ENCODE results near the gene TSHZ2.
"Not testable (repeated sequence)": the region's sequence is repeated elsewhere in the genome, so short reads cannot be mapped to it uniquely, and the experiment has no call there.

TSHZ2 gene

GRCh38 chr20:53342429-53342828, 370.3 kb downstream of the TSHZ2 start:
- DNase-seq (ENCODE audit: low read depth in 2 of 2), result no peak

GRCh38 chr20:53343448-53343847, 371.3 kb downstream of the TSHZ2 start:
- DNase-seq (ENCODE audit: low read depth in 2 of 2), result no peak

- no peak for DNase-seq (ENCODE audit: low read depth in 2 of 2)
Observed at GRCh38 chr20:53344891-53345290, 372.7 kb downstream of the TSHZ2 start.

- no peak for DNase-seq (ENCODE audit: low read depth in 2 of 2)
Observed at GRCh38 chr20:53345536-53346334, 373.6 kb downstream of the TSHZ2 start.

GRCh38 chr20:53346335-53346648, 374.1 kb downstream of the TSHZ2 start:
- DNase-seq (ENCODE audit: low read depth in 2 of 2), result no peak

GRCh38 chr20:53349730-53350129, 377.6 kb downstream of the TSHZ2 start:
- no peak for DNase-seq (ENCODE audit: low read depth in 2 of 2)

- no peak for DNase-seq (ENCODE audit: low read depth in 2 of 2)
Observed at GRCh38 chr20:53352727-53353440, 380.7 kb downstream of the TSHZ2 start.

- DNase-seq (ENCODE audit: low read depth in 2 of 2), result no peak
Observed at GRCh38 chr20:53354314-53354713, 382.2 kb downstream of the TSHZ2 start.

- DNase-seq (ENCODE audit: low read depth in 2 of 2), result no peak
Observed at GRCh38 chr20:53355790-53356189, 383.6 kb downstream of the TSHZ2 start.

GRCh38 chr20:53359425-53359824, 387.3 kb downstream of the TSHZ2 start:
- no peak for DNase-seq (ENCODE audit: low read depth in 2 of 2)

GRCh38 chr20:53360852-53361251, 388.7 kb downstream of the TSHZ2 start:
- no peak for DNase-seq (ENCODE audit: low read depth in 2 of 2)

- DNase-seq (ENCODE audit: low read depth in 2 of 2), result no peak
Observed at GRCh38 chr20:53362736-53363135, 390.6 kb downstream of the TSHZ2 start.

GRCh38 chr20:53364646-53365045, 392.5 kb downstream of the TSHZ2 start:
- DNase-seq (ENCODE audit: low read depth in 2 of 2), result no peak

- no peak for DNase-seq (ENCODE audit: low read depth in 2 of 2)
Observed at GRCh38 chr20:53365076-53365475, 392.9 kb downstream of the TSHZ2 start.

- no peak for DNase-seq (ENCODE audit: low read depth in 2 of 2)
Observed at GRCh38 chr20:53365539-53366075, 393.4 kb downstream of the TSHZ2 start.

- DNase-seq (ENCODE audit: low read depth in 2 of 2), result not testable (repeated sequence)
Observed at GRCh38 chr20:53366928-53367327, 394.8 kb downstream of the TSHZ2 start.

- no peak for DNase-seq (ENCODE audit: low read depth in 2 of 2)
Observed at GRCh38 chr20:53369871-53370270, 397.7 kb downstream of the TSHZ2 start.

GRCh38 chr20:53370345-53370961, 398.3 kb downstream of the TSHZ2 start:
- DNase-seq (ENCODE audit: low read depth in 2 of 2), result no peak

- no peak for DNase-seq (ENCODE audit: low read depth in 2 of 2)
Observed at GRCh38 chr20:53371216-53371615, 399.1 kb downstream of the TSHZ2 start.

- no peak for DNase-seq (ENCODE audit: low read depth in 2 of 2)
Observed at GRCh38 chr20:53376021-53376420, 403.9 kb downstream of the TSHZ2 start.

- no peak for DNase-seq (ENCODE audit: low read depth in 2 of 2)
Observed at GRCh38 chr20:53379014-53379832, 407.1 kb downstream of the TSHZ2 start.

- DNase-seq (ENCODE audit: low read depth in 2 of 2), result no peak
Observed at GRCh38 chr20:53379833-53380120, 407.6 kb downstream of the TSHZ2 start.

All from stimulated activated CD4-positive, alpha-beta T cell treated with anti-CD3 and anti-CD28 coated beads, Interleukin-1b, Interleukin-23, amount 100 ng/mL, for 4 hours (primary cell).